ENCODE results near the gene ZNF134.

The ZNF134 gene

GRCh38 chr19:57641715-57642234, 27.7 kb downstream of the ZNF134 start:
- no peak for DNase-seq

- no peak for DNase-seq
Observed at GRCh38 chr19:57642396-57643046, 28.5 kb downstream of the ZNF134 start.

- DNase-seq: no peak
Observed at GRCh38 chr19:57643734-57644133, 29.7 kb downstream of the ZNF134 start.

GRCh38 chr19:57648331-57649003, 34.4 kb downstream of the ZNF134 start:
- DNase-seq: no peak

GRCh38 chr19:57651654-57651996, 37.6 kb downstream of the ZNF134 start:
- no peak for DNase-seq

GRCh38 chr19:57653689-57654088, 39.6 kb downstream of the ZNF134 start:
- no peak for DNase-seq

GRCh38 chr19:57655443-57655842, 41.4 kb downstream of the ZNF134 start:
- no peak for DNase-seq

GRCh38 chr19:57656346-57656745, 42.3 kb downstream of the ZNF134 start:
- DNase-seq: no peak

GRCh38 chr19:57664269-57665127, 50.5 kb downstream of the ZNF134 start:
- DNase-seq: no peak

- no peak for DNase-seq
Observed at GRCh38 chr19:57665261-57665806, 51.3 kb downstream of the ZNF134 start.

- no peak for DNase-seq
Observed at GRCh38 chr19:57667228-57667627, 53.2 kb downstream of the ZNF134 start.

- DNase-seq: no peak
Observed at GRCh38 chr19:57668635-57669034, 54.6 kb downstream of the ZNF134 start, which contains the start of gene ZSCAN4. Gene ZSCAN4, plus strand, starts transcription at chr19:57668935. Its CDS starts 7,211 bp downstream, at chr19:57676146.

- no peak for DNase-seq
Observed at GRCh38 chr19:57671124-57671895, 57.3 kb downstream of the ZNF134 start.

GRCh38 chr19:57672466-57672865, 58.4 kb downstream of the ZNF134 start:
- DNase-seq: no peak
